H1 (cell line): ENCODE data around the gene CST7. TPM values are rescaled to one million over a fixed set of nuclear protein-coding genes. Genes with fewer than 3 reads are reported as not detected.

Experiments used
- CTCF ChIA-PET: fragments of 300-600 bp; sonication (Branson Sonifier 250); formaldehyde crosslinking; loops from one replicate; lab custom pipeline; 2021; ENCODE audit not compliant: partially characterized antibody; lab: Charles Lee
- POLR2A ChIA-PET: fragments of 300-600 bp; sonication (Branson Sonifier 250); formaldehyde crosslinking; loops from one replicate; lab custom pipeline; 2021; ENCODE audit warnings: inconsistent platforms; ENCODE audit not compliant: partially characterized antibody; lab: Charles Lee
- DNase-seq, 2 experiments: peaks; one replicate each; pipeline versions ENCODE4 v3.0.0 to v3.0.0-alpha.2; 2010 to 2022; ENCODE audit warnings: low spot score in 2 of 2, low read depth in 1 of 2, mixed read lengths in 1 of 2
- FAIRE-seq: peaks from 2 replicates; lab custom pipeline; 2011; peaks lifted over from hg19 to GRCh38; lab: Jason Lieb, UNC
- H2AFZ ChIP-seq: 2 replicates; pipeline ENCODE4 v1.8.1; 2012; ENCODE audit warnings: low read length, inconsistent platforms
- H2AK5ac ChIP-seq: 2 replicates; pipeline ENCODE4 v1.6.1; 2013; ENCODE audit warnings: low read depth, low read length
- H2BK120ac ChIP-seq: replicated peaks from 2 replicates; pipeline ENCODE3; 2013; ENCODE audit warnings: low read depth, low read length, inconsistent platforms
- H2BK12ac ChIP-seq: 2 replicates; pipeline ENCODE4 v1.6.1; 2013; ENCODE audit warnings: low read depth, low read length
- H2BK15ac ChIP-seq: 2 replicates; pipeline ENCODE4 v1.6.1; 2013; ENCODE audit warnings: low read length
- H2BK20ac ChIP-seq: 2 replicates; pipeline ENCODE4 v1.6.1; 2013; ENCODE audit warnings: low read length
- H2BK5ac ChIP-seq: 2 replicates; pipeline ENCODE4 v1.6.1; 2013; ENCODE audit warnings: low read depth, low read length
- H3K14ac ChIP-seq: 2 replicates; pipeline ENCODE4 v1.6.1; 2013; ENCODE audit warnings: inconsistent platforms; ENCODE audit not compliant: insufficient read length
- H3K18ac ChIP-seq: 2 replicates; pipeline ENCODE4 v1.6.1; 2013; ENCODE audit warnings: low read length; ENCODE audit errors: extremely low read depth
- H3K23ac ChIP-seq: 2 replicates; pipeline ENCODE4 v1.6.1; 2013; ENCODE audit warnings: inconsistent platforms; ENCODE audit not compliant: insufficient read length
- H3K23me2 ChIP-seq: 2 replicates; pipeline ENCODE4 v1.6.1; 2013; ENCODE audit warnings: low read depth, low read length
- H3K27ac ChIP-seq: 2 replicates; pipeline ENCODE4 v1.6.1; 2011; ENCODE audit warnings: low read depth, low read length, inconsistent platforms
- H3K27me3 ChIP-seq, 4 experiments: replicated peaks in 1 of 4; 1 replicate in 1 of 4; 2 replicates in 3 of 4; pipeline versions ENCODE4 v1.6.1 to v1.8.1; 2011 to 2013; ENCODE audit warnings: low read length in 3 of 4, mild to moderate bottlenecking in 3 of 4, inconsistent platforms in 2 of 4, mixed read lengths in 2 of 4, moderate library complexity in 1 of 4; ENCODE audit not compliant: control insufficient read depth in 3 of 4, insufficient read depth in 3 of 4; ENCODE audit errors: extremely low read depth in 1 of 4
- H3K36me3 ChIP-seq, 4 experiments: 2 replicates each; pipeline versions ENCODE4 v1.6.1 to v1.8.1; 2011 to 2013; ENCODE audit warnings: mild to moderate bottlenecking in 4 of 4, low read length in 3 of 4, moderate library complexity in 2 of 4, control low read depth in 1 of 4, inconsistent platforms in 1 of 4; ENCODE audit not compliant: insufficient read depth in 4 of 4, control insufficient read depth in 2 of 4
- H3K4ac ChIP-seq: replicated peaks from 2 replicates; pipeline ENCODE3; 2013; ENCODE audit warnings: low read length, low read depth, mixed read lengths, inconsistent platforms; ENCODE audit not compliant: insufficient read length
- H3K4me1 ChIP-seq, 4 experiments: replicated peaks in 1 of 4; 1 replicate in 1 of 4; 2 replicates in 3 of 4; pipeline versions ENCODE4 v1.6.1 to v1.8.1; 2011 to 2013; ENCODE audit warnings: low read length in 3 of 4, inconsistent platforms in 2 of 4, mixed read lengths in 1 of 4; ENCODE audit not compliant: insufficient read depth in 4 of 4, control insufficient read depth in 3 of 4
- H3K4me2 ChIP-seq, 2 experiments: 2 replicates each; pipeline versions ENCODE4 v1.6.1 to v1.8.1; 2011 to 2013; ENCODE audit warnings: low read depth in 2 of 2, low read length in 2 of 2, control low read depth in 1 of 2, inconsistent platforms in 1 of 2, mild to moderate bottlenecking in 1 of 2; ENCODE audit not compliant: insufficient read depth in 1 of 2
- H3K4me3 ChIP-seq, 4 experiments: fragments of 200-600, 300-600 bp in 1 of 4; sonication (generic), shearing (Covaris generic), sonication (Bioruptor Twin) in 1 of 4; 2 replicates each; pipeline versions ENCODE4 v1.5.1 to v1.8.1; 2011 to 2016; ENCODE audit warnings: low read length in 4 of 4, low read depth in 3 of 4, control low read depth in 2 of 4, inconsistent platforms in 2 of 4, mild to moderate bottlenecking in 2 of 4, mixed read lengths in 1 of 4, moderate library complexity in 1 of 4; ENCODE audit not compliant: insufficient read depth in 2 of 4; ENCODE audit errors: extremely low read depth in 1 of 4
- H3K56ac ChIP-seq: replicated peaks from 2 replicates; pipeline ENCODE3; 2013; ENCODE audit warnings: low read depth, mild to moderate bottlenecking, mixed read lengths, low read length, inconsistent platforms; ENCODE audit not compliant: insufficient read length
- H3K79me1 ChIP-seq: 2 replicates; pipeline ENCODE4 v1.6.1; 2013; ENCODE audit warnings: low read depth, low read length, control low read depth
- H3K79me2 ChIP-seq, 2 experiments: 2 replicates each; pipeline versions ENCODE4 v1.6.1 to v1.8.1; 2012 to 2013; ENCODE audit warnings: low read length in 2 of 2, mild to moderate bottlenecking in 2 of 2, inconsistent platforms in 1 of 2; ENCODE audit not compliant: insufficient read depth in 2 of 2, control insufficient read depth in 1 of 2
- H3K9ac ChIP-seq, 4 experiments: replicated peaks in 1 of 4; 1 replicate in 1 of 4; 2 replicates in 3 of 4; pipeline versions ENCODE4 v1.6.1 to v1.8.1; 2011 to 2013; ENCODE audit warnings: low read depth in 3 of 4, low read length in 3 of 4, control low read depth in 2 of 4, mild to moderate bottlenecking in 2 of 4, moderate library complexity in 2 of 4, inconsistent platforms in 1 of 4; ENCODE audit errors: extremely low read depth in 1 of 4
- H3K9me3 ChIP-seq, 2 experiments: 2 replicates each; pipeline versions ENCODE4 v1.6.1 to v1.8.1; 2012 to 2013; ENCODE audit warnings: mild to moderate bottlenecking in 2 of 2, moderate library complexity in 2 of 2, control low read depth in 1 of 2, inconsistent platforms in 1 of 2, low read depth in 1 of 2, low read length in 1 of 2, mixed read lengths in 1 of 2; ENCODE audit not compliant: insufficient read depth in 2 of 2
- H4K20me1 ChIP-seq, 2 experiments: replicated peaks in 1 of 2; 2 replicates each; pipeline versions ENCODE3 to v1.8.1; 2011 to 2013; ENCODE audit warnings: inconsistent platforms in 2 of 2, low read length in 2 of 2, mild to moderate bottlenecking in 1 of 2; ENCODE audit not compliant: insufficient read depth in 2 of 2, control insufficient read depth in 1 of 2
- H4K5ac ChIP-seq: 2 replicates; pipeline ENCODE4 v1.6.1; 2013; ENCODE audit warnings: low read length, low read depth, mixed read lengths, inconsistent platforms; ENCODE audit not compliant: insufficient read length
- H4K8ac ChIP-seq: 2 replicates; pipeline ENCODE4 v1.8.0; 2013; ENCODE audit warnings: mild to moderate bottlenecking, moderate library complexity, low read length, inconsistent platforms; ENCODE audit not compliant: insufficient read depth; ENCODE audit errors: extremely low read depth
- H4K91ac ChIP-seq: replicated peaks from 2 replicates; pipeline ENCODE3; 2013; ENCODE audit warnings: low read length, mixed read lengths, inconsistent platforms; ENCODE audit not compliant: insufficient read length
- ASH2L ChIP-seq: fragments of 200-600, 300-600 bp; sonication (generic); IDR thresholded peaks from one replicate; pipeline ENCODE4 v1.7.1; 2017; ENCODE audit warnings: low read length
- BACH1 ChIP-seq: IDR thresholded peaks from 2 replicates; pipeline ENCODE4 v1.6.1; 2012; ENCODE audit warnings: low read length, improper control_type of control experiment
- CEBPB ChIP-seq: IDR thresholded peaks from 2 replicates; pipeline ENCODE4 v1.6.1; 2012; ENCODE audit warnings: low read depth, low read length
- CTBP2 ChIP-seq: IDR thresholded peaks from 2 replicates; pipeline ENCODE4 v1.7.0; 2011; ENCODE audit warnings: borderline replicate concordance, mild to moderate bottlenecking, moderate library complexity, mixed read lengths, low read length; ENCODE audit not compliant: insufficient read depth, insufficient read length
- JUN ChIP-seq: IDR thresholded peaks from 2 replicates; pipeline ENCODE4 v1.6.1; 2011; ENCODE audit warnings: low read depth, mild to moderate bottlenecking, improper control_type of control experiment, low read length
- KDM4A ChIP-seq: IDR thresholded peaks from one replicate; pipeline ENCODE4 v1.7.1; 2012; ENCODE audit warnings: low read depth, mild to moderate bottlenecking, moderate library complexity, low read length, inconsistent platforms; ENCODE audit not compliant: severe bottlenecking
- MAFK ChIP-seq: IDR thresholded peaks from 2 replicates; pipeline ENCODE4 v1.6.1; 2012; ENCODE audit warnings: low read depth, mild to moderate bottlenecking, improper control_type of control experiment, low read length
- RFX5 ChIP-seq: IDR thresholded peaks from 2 replicates; pipeline ENCODE4 v1.6.1; 2011; ENCODE audit warnings: low read depth, low read length, improper control_type of control experiment, borderline replicate concordance
- WGBS, 2 experiments: shearing (Covaris generic) in 1 of 2; methylation state at CpG; one replicate each; pipeline versions ENCODE4 v1.1.6 to v1.1.7; 2013 to 2015; ENCODE audit warnings: low lambda C conversion rate in 2 of 2, mixed read lengths in 2 of 2, inconsistent platforms in 1 of 2, low coverage in 1 of 2, missing lambda C conversion rate in 1 of 2; ENCODE audit not compliant: insufficient replicate concordance in 2 of 2, insufficient coverage in 1 of 2, insufficient read length in 1 of 2; ENCODE audit errors: extremely low coverage in 1 of 2, missing lambda C conversion rate in 1 of 2; 5-methylcytosine and 5-hydroxymethylcytosine counted together
- polyA plus RNA-seq, 7 experiments: library from polyadenylated mRNA; depleted of rRNA in 3 of 7; stranded (reverse) in 5 of 7; unstranded in 2 of 7; fragments of >200 nt in 5 of 7; fragments of 200-250 nt in 2 of 7; gene quantifications; 1 replicate in 5 of 7; 2 replicates in 1 of 7; 4 replicates in 1 of 7; pipeline versions ENCODE4 v1.2.1 to v1.2.3, GENCODE V29; 2011 to 2013; ENCODE audit warnings: missing spikeins in 2 of 7, mixed read lengths in 2 of 7
- total RNA-seq: library from RNA; stranded (reverse); fragmentation: NEBNext Ultra II Directional; extraction: Animal tissue kit (Norgen Biotek cat#: 25700); gene quantifications from 2 replicates; pipeline ENCODE4 v1.2.1, GENCODE V29; 2021

The CST7 gene
- total and polyA plus RNA-seq, 2 of the 8 experiments (the other 6 are each of a cell fraction or from before 2014, with no cell fraction given) = not detected

- no peaks in the 10 kb centered on the region; the same call in 1 of the 2 replicates for H3K79me1 ChIP-seq
- no peak overlapping the region for H3K4me3 ChIP-seq
- POLR2A ChIA-PET = no interaction called here
- DNase-seq = peak in 1 of 2 experiments; percentile 7
- no peak for TF ChIP-seq MAFK
- no peak for TF ChIP-seq CEBPB
- no peak for TF ChIP-seq CTBP2
- no peak for TF ChIP-seq BACH1
- TF ChIP-seq RFX5 = no peak
- TF ChIP-seq KDM4A = no peak
- no peak for TF ChIP-seq JUN
- no peak for TF ChIP-seq ASH2L
- TF ChIP-seq, all 59 proteins: peak for 0
- no peak for FAIRE-seq
- Histone ChIP-seq H2BK120ac (no peak overlapping the region), H3K4me1 (no peaks in the 10 kb centered on the region), H3K14ac (no peak overlapping the region), H3K4ac (no peak overlapping the region), H4K8ac (no peak overlapping the region; the same call in 1 of the 2 replicates), H3K27me3 (no peaks in the 10 kb centered on the region), H3K36me3 (peaks cover 0 to 26% (median 10%) of the 10 kb centered on the region in 4 experiments; a peak in 6 of 8 replicates), H3K18ac (no peak overlapping the region), H3K23ac (no peak overlapping the region), H3K56ac (no peak overlapping the region), H2AK5ac (no peak overlapping the region), H2AFZ (no peak overlapping the region), H2BK12ac (no peak overlapping the region), H3K4me2 (no peak overlapping the region), H2BK15ac (no peak overlapping the region), H4K20me1 (no peaks in the 10 kb centered on the region), H3K23me2 (no peaks in the 10 kb centered on the region), H3K27ac (no peak overlapping the region), H3K79me2 (peaks cover 0 to 19% of the 10 kb centered on the region in 2 experiments; a peak in 1 of 4 replicates), H2BK20ac (no peak overlapping the region), H3K9me3 (peaks cover 8 to 9% of the 10 kb centered on the region in 2 experiments; a peak in 3 of 4 replicates), H2BK5ac (no peak overlapping the region), H3K9ac (no peak overlapping the region), H4K5ac (no peak overlapping the region), H4K91ac (no peak overlapping the region)
- CTCF ChIA-PET = interaction anchor here (0.8 kb wide), 1 partner anchor 194 kb away, joined by 4 read pairs; no protein-coding TSS in a partner anchor
- 90% methylated on average over 32 of the region's 34 CpGs; no CpG with 5 or more reads in 1 of the 2 experiments for WGBS, 2 experiments
These were observed 31.4 kb downstream of the CST7 start for GRCh38 chr20:24980291-24981053.
